H1 (cell line): ENCODE results near the gene FAM13C. TPM values are rescaled to one million over a fixed set of nuclear protein-coding genes. Genes with fewer than 3 reads are reported as not detected.

ENCODE experiments used
- CTCF ChIA-PET: fragments of 300-600 bp; sonication (Branson Sonifier 250); formaldehyde crosslinking; loops from one replicate; lab custom pipeline; 2021; ENCODE audit not compliant: partially characterized antibody; lab: Charles Lee
- POLR2A ChIA-PET: fragments of 300-600 bp; sonication (Branson Sonifier 250); formaldehyde crosslinking; loops from one replicate; lab custom pipeline; 2021; ENCODE audit warnings: inconsistent platforms; ENCODE audit not compliant: partially characterized antibody; lab: Charles Lee
- DNase-seq, 2 experiments: peaks; one replicate each; pipeline versions ENCODE4 v3.0.0 to v3.0.0-alpha.2; 2010 to 2022; ENCODE audit warnings: low spot score in 2 of 2, low read depth in 1 of 2, mixed read lengths in 1 of 2
- FAIRE-seq: peaks from 2 replicates; lab custom pipeline; 2011; peaks lifted over from hg19 to GRCh38; lab: Jason Lieb, UNC
- H2AFZ ChIP-seq: 2 replicates; pipeline ENCODE4 v1.8.1; 2012; ENCODE audit warnings: low read length, inconsistent platforms
- H2AK5ac ChIP-seq: 2 replicates; pipeline ENCODE4 v1.6.1; 2013; ENCODE audit warnings: low read depth, low read length
- H2BK120ac ChIP-seq: replicated peaks from 2 replicates; pipeline ENCODE3; 2013; ENCODE audit warnings: low read depth, low read length, inconsistent platforms
- H2BK12ac ChIP-seq: 2 replicates; pipeline ENCODE4 v1.6.1; 2013; ENCODE audit warnings: low read depth, low read length
- H2BK15ac ChIP-seq: 2 replicates; pipeline ENCODE4 v1.6.1; 2013; ENCODE audit warnings: low read length
- H2BK20ac ChIP-seq: 2 replicates; pipeline ENCODE4 v1.6.1; 2013; ENCODE audit warnings: low read length
- H2BK5ac ChIP-seq: 2 replicates; pipeline ENCODE4 v1.6.1; 2013; ENCODE audit warnings: low read depth, low read length
- H3K14ac ChIP-seq: 2 replicates; pipeline ENCODE4 v1.6.1; 2013; ENCODE audit warnings: inconsistent platforms; ENCODE audit not compliant: insufficient read length
- H3K18ac ChIP-seq: 2 replicates; pipeline ENCODE4 v1.6.1; 2013; ENCODE audit warnings: low read length; ENCODE audit errors: extremely low read depth
- H3K23ac ChIP-seq: 2 replicates; pipeline ENCODE4 v1.6.1; 2013; ENCODE audit warnings: inconsistent platforms; ENCODE audit not compliant: insufficient read length
- H3K23me2 ChIP-seq: 2 replicates; pipeline ENCODE4 v1.6.1; 2013; ENCODE audit warnings: low read depth, low read length
- H3K27ac ChIP-seq: 2 replicates; pipeline ENCODE4 v1.6.1; 2011; ENCODE audit warnings: low read depth, low read length, inconsistent platforms
- H3K27me3 ChIP-seq, 4 experiments: replicated peaks in 1 of 4; 1 replicate in 1 of 4; 2 replicates in 3 of 4; pipeline versions ENCODE4 v1.6.1 to v1.8.1; 2011 to 2013; ENCODE audit warnings: low read length in 3 of 4, mild to moderate bottlenecking in 3 of 4, inconsistent platforms in 2 of 4, mixed read lengths in 2 of 4, moderate library complexity in 1 of 4; ENCODE audit not compliant: control insufficient read depth in 3 of 4, insufficient read depth in 3 of 4; ENCODE audit errors: extremely low read depth in 1 of 4
- H3K36me3 ChIP-seq, 4 experiments: 2 replicates each; pipeline versions ENCODE4 v1.6.1 to v1.8.1; 2011 to 2013; ENCODE audit warnings: mild to moderate bottlenecking in 4 of 4, low read length in 3 of 4, moderate library complexity in 2 of 4, control low read depth in 1 of 4, inconsistent platforms in 1 of 4; ENCODE audit not compliant: insufficient read depth in 4 of 4, control insufficient read depth in 2 of 4
- H3K4ac ChIP-seq: replicated peaks from 2 replicates; pipeline ENCODE3; 2013; ENCODE audit warnings: low read length, low read depth, mixed read lengths, inconsistent platforms; ENCODE audit not compliant: insufficient read length
- H3K4me1 ChIP-seq, 4 experiments: replicated peaks in 1 of 4; 1 replicate in 1 of 4; 2 replicates in 3 of 4; pipeline versions ENCODE4 v1.6.1 to v1.8.1; 2011 to 2013; ENCODE audit warnings: low read length in 3 of 4, inconsistent platforms in 2 of 4, mixed read lengths in 1 of 4; ENCODE audit not compliant: insufficient read depth in 4 of 4, control insufficient read depth in 3 of 4
- H3K4me2 ChIP-seq, 2 experiments: 2 replicates each; pipeline versions ENCODE4 v1.6.1 to v1.8.1; 2011 to 2013; ENCODE audit warnings: low read depth in 2 of 2, low read length in 2 of 2, control low read depth in 1 of 2, inconsistent platforms in 1 of 2, mild to moderate bottlenecking in 1 of 2; ENCODE audit not compliant: insufficient read depth in 1 of 2
- H3K4me3 ChIP-seq, 4 experiments: fragments of 200-600, 300-600 bp in 1 of 4; sonication (generic), shearing (Covaris generic), sonication (Bioruptor Twin) in 1 of 4; 2 replicates each; pipeline versions ENCODE4 v1.5.1 to v1.8.1; 2011 to 2016; ENCODE audit warnings: low read length in 4 of 4, low read depth in 3 of 4, control low read depth in 2 of 4, inconsistent platforms in 2 of 4, mild to moderate bottlenecking in 2 of 4, mixed read lengths in 1 of 4, moderate library complexity in 1 of 4; ENCODE audit not compliant: insufficient read depth in 2 of 4; ENCODE audit errors: extremely low read depth in 1 of 4
- H3K56ac ChIP-seq: replicated peaks from 2 replicates; pipeline ENCODE3; 2013; ENCODE audit warnings: low read depth, mild to moderate bottlenecking, mixed read lengths, low read length, inconsistent platforms; ENCODE audit not compliant: insufficient read length
- H3K79me1 ChIP-seq: 2 replicates; pipeline ENCODE4 v1.6.1; 2013; ENCODE audit warnings: low read depth, low read length, control low read depth
- H3K79me2 ChIP-seq, 2 experiments: 2 replicates each; pipeline versions ENCODE4 v1.6.1 to v1.8.1; 2012 to 2013; ENCODE audit warnings: low read length in 2 of 2, mild to moderate bottlenecking in 2 of 2, inconsistent platforms in 1 of 2; ENCODE audit not compliant: insufficient read depth in 2 of 2, control insufficient read depth in 1 of 2
- H3K9ac ChIP-seq, 4 experiments: replicated peaks in 1 of 4; 1 replicate in 1 of 4; 2 replicates in 3 of 4; pipeline versions ENCODE4 v1.6.1 to v1.8.1; 2011 to 2013; ENCODE audit warnings: low read depth in 3 of 4, low read length in 3 of 4, control low read depth in 2 of 4, mild to moderate bottlenecking in 2 of 4, moderate library complexity in 2 of 4, inconsistent platforms in 1 of 4; ENCODE audit errors: extremely low read depth in 1 of 4
- H3K9me3 ChIP-seq, 2 experiments: 2 replicates each; pipeline versions ENCODE4 v1.6.1 to v1.8.1; 2012 to 2013; ENCODE audit warnings: mild to moderate bottlenecking in 2 of 2, moderate library complexity in 2 of 2, control low read depth in 1 of 2, inconsistent platforms in 1 of 2, low read depth in 1 of 2, low read length in 1 of 2, mixed read lengths in 1 of 2; ENCODE audit not compliant: insufficient read depth in 2 of 2
- H4K20me1 ChIP-seq, 2 experiments: replicated peaks in 1 of 2; 2 replicates each; pipeline versions ENCODE3 to v1.8.1; 2011 to 2013; ENCODE audit warnings: inconsistent platforms in 2 of 2, low read length in 2 of 2, mild to moderate bottlenecking in 1 of 2; ENCODE audit not compliant: insufficient read depth in 2 of 2, control insufficient read depth in 1 of 2
- H4K5ac ChIP-seq: 2 replicates; pipeline ENCODE4 v1.6.1; 2013; ENCODE audit warnings: low read length, low read depth, mixed read lengths, inconsistent platforms; ENCODE audit not compliant: insufficient read length
- H4K8ac ChIP-seq: 2 replicates; pipeline ENCODE4 v1.8.0; 2013; ENCODE audit warnings: mild to moderate bottlenecking, moderate library complexity, low read length, inconsistent platforms; ENCODE audit not compliant: insufficient read depth; ENCODE audit errors: extremely low read depth
- H4K91ac ChIP-seq: replicated peaks from 2 replicates; pipeline ENCODE3; 2013; ENCODE audit warnings: low read length, mixed read lengths, inconsistent platforms; ENCODE audit not compliant: insufficient read length
- CEBPB ChIP-seq: IDR thresholded peaks from 2 replicates; pipeline ENCODE4 v1.6.1; 2012; ENCODE audit warnings: low read depth, low read length
- CTBP2 ChIP-seq: IDR thresholded peaks from 2 replicates; pipeline ENCODE4 v1.7.0; 2011; ENCODE audit warnings: borderline replicate concordance, mild to moderate bottlenecking, moderate library complexity, mixed read lengths, low read length; ENCODE audit not compliant: insufficient read depth, insufficient read length
- GABPA ChIP-seq: IDR thresholded peaks from 2 replicates; pipeline ENCODE4 v1.6.1; 2011; ENCODE audit warnings: mild to moderate bottlenecking, low read length, moderate library complexity, borderline replicate concordance; ENCODE audit not compliant: insufficient read depth
- PHF8 ChIP-seq: fragments of 200-600 bp; sonication (generic); conservative IDR thresholded peaks from 2 replicates; pipeline ENCODE4 v1.7.1; 2012; ENCODE audit warnings: low read depth, mild to moderate bottlenecking, inconsistent platforms, low read length, moderate library complexity
- RFX5 ChIP-seq: IDR thresholded peaks from 2 replicates; pipeline ENCODE4 v1.6.1; 2011; ENCODE audit warnings: low read depth, low read length, improper control_type of control experiment, borderline replicate concordance
- TAF1 ChIP-seq: IDR thresholded peaks from 2 replicates; pipeline ENCODE4 v1.6.1; 2011; ENCODE audit warnings: mild to moderate bottlenecking, low read depth, low read length
- YY1 ChIP-seq: IDR thresholded peaks from 2 replicates; pipeline ENCODE4 v1.6.1; 2011; ENCODE audit warnings: low read depth, mild to moderate bottlenecking, low read length
- WGBS, 2 experiments: shearing (Covaris generic) in 1 of 2; methylation state at CpG; one replicate each; pipeline versions ENCODE4 v1.1.6 to v1.1.7; 2013 to 2015; ENCODE audit warnings: low lambda C conversion rate in 2 of 2, mixed read lengths in 2 of 2, inconsistent platforms in 1 of 2, low coverage in 1 of 2, missing lambda C conversion rate in 1 of 2; ENCODE audit not compliant: insufficient replicate concordance in 2 of 2, insufficient coverage in 1 of 2, insufficient read length in 1 of 2; ENCODE audit errors: extremely low coverage in 1 of 2, missing lambda C conversion rate in 1 of 2; 5-methylcytosine and 5-hydroxymethylcytosine counted together
- polyA plus RNA-seq, 7 experiments: library from polyadenylated mRNA; depleted of rRNA in 3 of 7; stranded (reverse) in 5 of 7; unstranded in 2 of 7; fragments of >200 nt in 5 of 7; fragments of 200-250 nt in 2 of 7; gene quantifications; 1 replicate in 5 of 7; 2 replicates in 1 of 7; 4 replicates in 1 of 7; pipeline versions ENCODE4 v1.2.1 to v1.2.3, GENCODE V29; 2011 to 2013; ENCODE audit warnings: missing spikeins in 2 of 7, mixed read lengths in 2 of 7
- total RNA-seq: library from RNA; stranded (reverse); fragmentation: NEBNext Ultra II Directional; extraction: Animal tissue kit (Norgen Biotek cat#: 25700); gene quantifications from 2 replicates; pipeline ENCODE4 v1.2.1, GENCODE V29; 2021
- TF ChIP-seq, protein P1 (sequence below): IDR thresholded peaks from 2 replicates; pipeline ENCODE4 v1.6.1; 2012; ENCODE audit warnings: low read length, inconsistent platforms
- TF ChIP-seq, protein P2 (sequence below), 3 experiments: IDR thresholded peaks; 1 replicate in 2 of 3; 2 replicates in 1 of 3; pipeline versions ENCODE4 v1.5.1 to v1.6.1; 2011; ENCODE audit warnings: low read length in 3 of 3, mild to moderate bottlenecking in 3 of 3, inconsistent platforms in 2 of 3, low read depth in 1 of 3, moderate library complexity in 1 of 3; ENCODE audit not compliant: insufficient read depth in 1 of 3; ENCODE audit errors: control extremely low read depth in 1 of 3

The FAM13C gene
- total and polyA plus RNA-seq, 2 of the 8 experiments (the other 6 are each of a cell fraction or from before 2014, with no cell fraction given) = 0.56 to 0.62 TPM

- CTCF ChIA-PET = interaction anchor here (0.5 to 1.6 kb wide), 5 partner anchors 15 to 394 kb away, joined by 3 to 4 read pairs (median 3); no protein-coding TSS in a partner anchor
- no peak overlapping the region for H2AFZ ChIP-seq
- FAIRE-seq = no peak
- H2BK20ac ChIP-seq = no peak overlapping the region
- no peak overlapping the region for H2BK120ac ChIP-seq
- no peaks in the 10 kb centered on the region for H4K20me1 ChIP-seq
- POLR2A ChIA-PET = no interaction called here
- no peak overlapping the region for H3K18ac ChIP-seq
- peaks cover 0 to 2% (median 0%) of the 10 kb centered on the region in 4 experiments; a peak in 2 of 7 replicates for H3K4me1 ChIP-seq
- H4K91ac ChIP-seq = no peak overlapping the region
- H3K4me2 ChIP-seq = no peak overlapping the region
- H3K36me3 ChIP-seq = no peaks in the 10 kb centered on the region
- no peaks in the 10 kb centered on the region for H3K79me1 ChIP-seq
- 87% methylated on average over 2 of the region's 2 CpGs; no CpG with 5 or more reads in 1 of the 2 experiments for WGBS, 2 experiments
- no peak overlapping the region for H2BK12ac ChIP-seq
- H2BK15ac ChIP-seq = no peak overlapping the region
- no peak overlapping the region for H3K56ac ChIP-seq
- H3K9ac ChIP-seq = no peak overlapping the region
- no peak for DNase-seq
- no peak overlapping the region for H3K27ac ChIP-seq
- H3K14ac ChIP-seq = no peak overlapping the region
- H3K9me3 ChIP-seq = no peaks in the 10 kb centered on the region; a peak in 1 of 4 replicates
- no peak overlapping the region for H2BK5ac ChIP-seq
- H3K23me2 ChIP-seq = no peaks in the 10 kb centered on the region
- H3K4ac ChIP-seq = no peak overlapping the region
- H3K27me3 ChIP-seq = no peaks in the 10 kb centered on the region
- H2AK5ac ChIP-seq = no peak overlapping the region
- H4K8ac ChIP-seq = no peak overlapping the region
- H3K23ac ChIP-seq = no peak overlapping the region
- no peak overlapping the region for H3K4me3 ChIP-seq
- H3K79me2 ChIP-seq = no peaks in the 10 kb centered on the region
- no peak overlapping the region for H4K5ac ChIP-seq
- TF ChIP-seq PHF8 = no peak
- TF ChIP-seq, protein P1, sequence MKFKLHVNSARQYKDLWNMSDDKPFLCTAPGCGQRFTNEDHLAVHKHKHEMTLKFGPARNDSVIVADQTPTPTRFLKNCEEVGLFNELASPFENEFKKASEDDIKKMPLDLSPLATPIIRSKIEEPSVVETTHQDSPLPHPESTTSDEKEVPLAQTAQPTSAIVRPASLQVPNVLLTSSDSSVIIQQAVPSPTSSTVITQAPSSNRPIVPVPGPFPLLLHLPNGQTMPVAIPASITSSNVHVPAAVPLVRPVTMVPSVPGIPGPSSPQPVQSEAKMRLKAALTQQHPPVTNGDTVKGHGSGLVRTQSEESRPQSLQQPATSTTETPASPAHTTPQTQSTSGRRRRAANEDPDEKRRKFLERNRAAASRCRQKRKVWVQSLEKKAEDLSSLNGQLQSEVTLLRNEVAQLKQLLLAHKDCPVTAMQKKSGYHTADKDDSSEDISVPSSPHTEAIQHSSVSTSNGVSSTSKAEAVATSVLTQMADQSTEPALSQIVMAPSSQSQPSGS = no peak
- TF ChIP-seq YY1 = no peak
- TF ChIP-seq, protein P2, sequence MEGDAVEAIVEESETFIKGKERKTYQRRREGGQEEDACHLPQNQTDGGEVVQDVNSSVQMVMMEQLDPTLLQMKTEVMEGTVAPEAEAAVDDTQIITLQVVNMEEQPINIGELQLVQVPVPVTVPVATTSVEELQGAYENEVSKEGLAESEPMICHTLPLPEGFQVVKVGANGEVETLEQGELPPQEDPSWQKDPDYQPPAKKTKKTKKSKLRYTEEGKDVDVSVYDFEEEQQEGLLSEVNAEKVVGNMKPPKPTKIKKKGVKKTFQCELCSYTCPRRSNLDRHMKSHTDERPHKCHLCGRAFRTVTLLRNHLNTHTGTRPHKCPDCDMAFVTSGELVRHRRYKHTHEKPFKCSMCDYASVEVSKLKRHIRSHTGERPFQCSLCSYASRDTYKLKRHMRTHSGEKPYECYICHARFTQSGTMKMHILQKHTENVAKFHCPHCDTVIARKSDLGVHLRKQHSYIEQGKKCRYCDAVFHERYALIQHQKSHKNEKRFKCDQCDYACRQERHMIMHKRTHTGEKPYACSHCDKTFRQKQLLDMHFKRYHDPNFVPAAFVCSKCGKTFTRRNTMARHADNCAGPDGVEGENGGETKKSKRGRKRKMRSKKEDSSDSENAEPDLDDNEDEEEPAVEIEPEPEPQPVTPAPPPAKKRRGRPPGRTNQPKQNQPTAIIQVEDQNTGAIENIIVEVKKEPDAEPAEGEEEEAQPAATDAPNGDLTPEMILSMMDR (IDR thresholded peaks at IDR 0.05; ENCODE audit: control extremely low read depth in 1 of 3, insufficient read depth in 1 of 3, low read depth in 1 of 3, low read length in 3 of 3) = no peak
- TF ChIP-seq TAF1 = no peak
- TF ChIP-seq CTBP2 = no peak
- TF ChIP-seq RFX5 = no peak
- no peak for TF ChIP-seq CEBPB
- TF ChIP-seq GABPA = no peak
Observed at GRCh38 chr10:59212301-59212798, 150.0 kb downstream of the FAM13C start.
